ENCODE results near the gene SDK1.

DNA sequence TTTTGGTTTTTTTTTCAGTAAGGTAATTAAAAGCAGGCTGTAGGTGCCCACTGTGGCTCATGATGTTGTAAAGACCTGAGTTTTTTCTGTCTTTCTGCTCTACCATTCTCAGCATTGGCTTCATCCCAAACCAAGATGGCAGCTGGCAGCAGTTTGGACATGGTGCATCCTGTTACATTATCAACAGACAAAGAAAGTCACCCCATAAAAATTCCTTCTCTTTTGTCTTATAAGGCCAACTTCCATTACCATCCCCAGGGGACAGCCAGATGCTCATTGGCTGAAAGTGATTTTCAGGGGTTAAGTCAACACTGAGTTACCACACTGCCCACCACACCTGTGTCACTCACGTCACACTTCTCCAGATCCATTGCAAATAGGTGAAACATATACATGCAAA, 558.4 kb downstream of the SDK1 start:
- TF ChIP-seq SP1 (IDR thresholded peaks at IDR 0.05) (no peak), BHLHE40 (IDR thresholded peaks at IDR 0.05; ENCODE audit: borderline replicate concordance) (no peak), ZNF384 (IDR thresholded peaks at IDR 0.05) (no peak), TARDBP (IDR thresholded peaks at IDR 0.05) (no peak), FOXA1 (IDR thresholded peaks at IDR 0.05) (no peak), ARNT (IDR thresholded peaks at IDR 0.05) (no peak)
